Glutamatergic neuron (in vitro differentiated cells): ENCODE data around the gene MBNL1. TPM values are rescaled to one million over a fixed set of nuclear protein-coding genes. Genes with fewer than 3 reads are reported as not detected.

ENCODE experiments used
- DNase-seq: peaks from one replicate; pipeline ENCODE4 v3.0.0; 2022
- H3K27ac Mint-ChIP-seq: one replicate; pipeline ENCODE4 v1.8.0; 2020; ENCODE audit warnings: mild to moderate bottlenecking, mixed read lengths, inconsistent platforms; ENCODE audit not compliant: unreplicated experiment
- H3K27me3 Mint-ChIP-seq: one replicate; pipeline ENCODE4 v1.8.0; 2020; ENCODE audit warnings: mild to moderate bottlenecking, moderate library complexity, mixed read lengths, inconsistent platforms; ENCODE audit not compliant: unreplicated experiment
- H3K36me3 Mint-ChIP-seq: one replicate; pipeline ENCODE4 v1.8.0; 2020; ENCODE audit warnings: mild to moderate bottlenecking, mixed read lengths, inconsistent platforms; ENCODE audit not compliant: unreplicated experiment
- H3K4me1 Mint-ChIP-seq: one replicate; pipeline ENCODE4 v1.8.0; 2020; ENCODE audit warnings: mild to moderate bottlenecking, low read depth, mixed read lengths, inconsistent platforms; ENCODE audit not compliant: unreplicated experiment
- H3K4me3 Mint-ChIP-seq: one replicate; pipeline ENCODE4 v1.8.0; 2020; ENCODE audit warnings: mild to moderate bottlenecking, mixed read lengths, inconsistent platforms; ENCODE audit not compliant: unreplicated experiment
- H3K9me3 Mint-ChIP-seq: one replicate; pipeline ENCODE4 v1.8.0; 2020; ENCODE audit warnings: mild to moderate bottlenecking, moderate library complexity, mixed read lengths, inconsistent platforms; ENCODE audit not compliant: unreplicated experiment
- CTCF ChIP-seq: fragments of 200-600 bp; sonication (generic); IDR thresholded peaks from one replicate; pipeline ENCODE4 v1.5.0; 2021; ENCODE audit not compliant: partially characterized antibody, unreplicated experiment
- total RNA-seq: library from RNA; stranded (reverse); fragmentation: NEBNext Ultra II Directional; extraction: Animal tissue kit (Norgen Biotek cat#: 25700); gene quantifications from one replicate; pipeline ENCODE4 v1.2.1, GENCODE V29; 2021; ENCODE audit not compliant: unreplicated experiment

The MBNL1 gene
- total RNA-seq, 1 donor from 2014 or later, result 36.6 TPM

- H3K4me1 Mint-ChIP-seq, result peaks cover 13% of the 10 kb centered on the region
- H3K27ac Mint-ChIP-seq, result no peak overlapping the region
- no peak overlapping the region for H3K4me3 Mint-ChIP-seq
- H3K36me3 Mint-ChIP-seq, result no peaks in the 10 kb centered on the region
- H3K9me3 Mint-ChIP-seq, result no peaks in the 10 kb centered on the region
- no peak for TF ChIP-seq CTCF
- DNase-seq, result no peak
- no peaks in the 10 kb centered on the region for H3K27me3 Mint-ChIP-seq
These were observed 244.7 kb downstream of the MBNL1 start for GRCh38 chr3:152513301-152513960.
